ENCODE results near the gene CCND1. TPM values are rescaled to one million over a fixed set of nuclear protein-coding genes. Genes with fewer than 3 reads are reported as not detected.

Gene CCND1
- total RNA-seq, 2 experiments from 2014 or later, result 0.19 to 1.3 TPM

DNA sequence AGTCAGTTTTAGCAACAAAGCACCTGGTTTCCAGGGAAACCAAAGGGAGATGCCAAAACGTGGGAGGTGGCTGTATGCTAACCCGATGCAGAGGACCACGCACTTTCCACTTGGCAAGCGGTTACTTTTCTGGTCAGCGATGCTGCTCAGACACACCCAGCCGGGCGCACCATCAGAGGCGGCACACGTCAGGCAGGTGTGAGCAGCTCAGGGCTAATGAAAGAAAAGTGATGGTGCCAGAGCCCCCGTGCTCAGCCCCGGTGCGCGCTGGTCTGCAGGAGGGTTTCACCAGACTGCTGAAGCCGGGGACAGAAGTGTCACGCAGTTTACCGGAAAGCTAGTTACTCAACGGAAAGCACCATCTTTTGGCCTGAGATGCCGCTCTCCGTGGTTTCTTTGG lies 28.5 kb downstream of the CCND1 start:
- ChIA-PET POLR2A (no interaction called here), CTCF (interaction anchor here (0.7 to 3.3 kb wide), 10 partner anchors 8 to 568 kb away, joined by 3 to 12 read pairs (median 6); partner anchors contain the start of gene MYEOV)
- H3K27ac Mint-ChIP-seq, result no peak overlapping the region
- no peak overlapping the region for H3K4me3 Mint-ChIP-seq
- H3K9me3 Mint-ChIP-seq, result no peaks in the 10 kb centered on the region
- peaks cover 21% of the 10 kb centered on the region for H3K4me1 Mint-ChIP-seq (ENCODE audit: low read depth)
- peaks cover 25% of the 10 kb centered on the region for H3K36me3 Mint-ChIP-seq
- DNase-seq, result no peak
- intact Hi-C loops (cut with micrococcal nuclease), result no loop called here
- H3K27me3 Mint-ChIP-seq, result no peaks in the 10 kb centered on the region

DNA sequence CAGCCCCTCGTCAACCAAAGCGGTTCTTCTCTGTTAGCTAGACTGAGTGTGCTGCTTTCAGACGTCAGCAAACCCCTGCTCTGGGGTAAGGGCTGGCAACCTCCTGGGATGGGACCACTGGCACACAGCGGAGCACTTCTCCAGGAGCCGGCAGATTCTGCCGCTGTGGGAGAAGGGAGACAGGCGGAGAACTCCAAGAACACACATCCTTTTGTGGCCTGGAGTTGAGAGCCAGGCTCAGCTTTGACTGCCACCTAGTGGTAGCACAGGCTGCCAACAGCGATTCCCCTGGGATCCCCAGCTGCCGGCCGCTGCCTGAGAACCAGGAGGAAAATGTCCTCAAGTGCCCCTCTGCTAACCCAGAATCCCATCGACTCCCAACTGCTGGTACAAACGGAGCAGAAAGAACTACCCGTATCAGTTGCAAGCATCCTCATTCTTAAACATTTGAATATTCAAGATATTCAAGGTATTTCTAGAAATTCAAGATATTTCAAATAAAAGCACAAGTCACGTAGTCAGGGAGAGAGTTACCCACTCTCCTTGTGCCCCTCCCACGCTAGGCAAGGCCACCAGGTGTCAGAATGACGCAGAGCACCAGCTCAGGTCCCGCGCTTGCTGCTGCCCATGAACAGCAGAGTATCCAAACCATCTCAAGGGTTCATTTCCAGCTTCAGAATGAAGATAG lies 29.3 kb downstream of the CCND1 start:
- H3K27ac Mint-ChIP-seq, result peak overlapping the region; percentile 16
- ChIA-PET CTCF (interaction anchor here (0.6 to 3.3 kb wide), 20 partner anchors 9 to 629 kb away, joined by 3 to 12 read pairs (median 6); partner anchors contain the start of gene MYEOV), POLR2A (no interaction called here)
- no peaks in the 10 kb centered on the region for H3K9me3 Mint-ChIP-seq
- H3K4me3 Mint-ChIP-seq, result no peak overlapping the region
- H3K36me3 Mint-ChIP-seq, result peaks cover 25% of the 10 kb centered on the region
- H3K4me1 Mint-ChIP-seq (ENCODE audit: low read depth), result peaks cover 24% of the 10 kb centered on the region
- intact Hi-C loops (cut with micrococcal nuclease), result no loop called here
- DNase-seq, result peak; percentile 70
- no peaks in the 10 kb centered on the region for H3K27me3 Mint-ChIP-seq

DNA sequence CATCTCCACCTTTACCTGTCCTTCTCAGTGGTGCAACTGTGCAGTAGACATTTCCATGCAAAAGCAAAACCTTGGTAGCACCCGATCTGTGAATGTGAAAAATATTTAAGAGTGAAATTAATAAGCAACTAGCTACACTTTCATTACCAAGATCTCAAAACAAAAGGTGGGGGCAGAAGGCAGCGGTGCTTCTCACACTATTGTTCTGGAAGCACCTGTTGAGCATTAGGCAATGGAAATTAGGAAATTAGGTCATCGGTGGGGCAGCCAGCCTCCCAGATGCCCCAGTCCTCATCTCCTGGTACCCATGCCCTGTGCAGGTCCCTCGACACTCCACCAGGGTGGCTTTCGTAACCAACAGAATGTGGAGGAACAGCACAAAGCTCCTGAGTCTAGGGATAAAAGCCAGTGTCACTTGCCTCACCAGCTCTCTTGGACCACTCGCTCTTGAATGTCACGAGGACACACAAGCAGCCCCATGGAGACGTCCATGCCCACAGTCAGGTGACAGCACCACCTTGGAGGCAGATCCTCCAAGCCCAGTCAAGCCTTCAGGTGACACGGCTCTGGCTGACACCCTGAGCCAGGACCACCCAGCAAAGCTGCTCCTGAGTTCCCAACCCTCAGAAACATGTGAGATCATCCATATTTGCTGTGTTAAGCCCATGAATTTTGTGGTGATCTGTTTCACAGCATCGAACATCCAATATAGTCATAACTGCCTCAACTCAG lies 30.9 kb downstream of the CCND1 start:
- CTCF ChIA-PET, result interaction anchor here (0.6 to 2.4 kb wide), 6 partner anchors 11 to 589 kb away, joined by 3 to 11 read pairs (median 8); no protein-coding TSS in a partner anchor
- H3K27me3 Mint-ChIP-seq, result no peaks in the 10 kb centered on the region
- intact Hi-C loops (cut with micrococcal nuclease), result no loop called here
- POLR2A ChIA-PET, result no interaction called here
- DNase-seq, result no peak
- H3K36me3 Mint-ChIP-seq, result peaks cover 25% of the 10 kb centered on the region
- H3K4me3 Mint-ChIP-seq, result no peak overlapping the region
- no peaks in the 10 kb centered on the region for H3K9me3 Mint-ChIP-seq
- no peak overlapping the region for H3K27ac Mint-ChIP-seq
- H3K4me1 Mint-ChIP-seq (ENCODE audit: low read depth), result peaks cover 27% of the 10 kb centered on the region

DNA sequence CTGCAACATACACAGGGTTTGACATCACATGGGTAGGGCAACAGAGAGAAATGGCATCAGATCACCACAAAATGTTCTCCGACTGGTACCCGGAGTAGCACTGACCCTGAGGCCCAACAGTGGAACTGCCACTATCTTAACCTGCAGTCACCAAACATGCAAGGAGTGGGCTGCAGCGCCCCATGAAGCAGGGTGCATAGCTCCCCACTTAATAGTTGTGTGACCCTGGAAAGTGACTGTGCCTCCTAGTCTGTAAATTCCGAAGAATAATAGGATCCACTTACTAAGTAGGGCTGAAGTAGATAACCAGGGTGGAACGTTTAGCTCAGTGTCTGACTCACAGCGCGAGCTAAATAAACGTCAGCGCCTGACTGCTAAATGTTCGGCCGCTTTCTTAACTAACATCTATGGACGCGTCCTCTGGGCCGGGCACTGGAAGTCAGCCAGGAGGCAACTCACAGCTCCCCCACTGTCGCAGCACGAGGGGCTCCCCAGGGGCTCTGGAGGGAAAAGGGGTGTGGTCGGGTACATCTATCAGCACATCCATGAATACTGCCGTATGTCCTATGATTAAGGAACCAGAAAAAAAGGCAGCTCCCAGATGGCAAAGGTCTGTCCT lies 33.4 kb downstream of the CCND1 start:
- Mint-ChIP-seq H3K27me3 (peaks cover 2% of the 10 kb centered on the region), H3K9me3 (no peaks in the 10 kb centered on the region), H3K36me3 (peaks cover 13% of the 10 kb centered on the region), H3K27ac (peak overlapping the region; percentile 73), H3K4me1 (ENCODE audit: low read depth) (peaks cover 27% of the 10 kb centered on the region), H3K4me3 (peak overlapping the region; percentile 90)
- peak; percentile 37 for DNase-seq
- ChIA-PET POLR2A (interaction anchor here (1.4 kb wide), 2 partner anchors 231 to 529 kb away, joined by 3 to 7 read pairs; partner anchors contain the start of gene FADD), CTCF (interaction anchor here (0.7 to 2.9 kb wide), 7 partner anchors 12 to 573 kb away, joined by 3 to 11 read pairs (median 4); no protein-coding TSS in a partner anchor)
- intact Hi-C loops (cut with micrococcal nuclease), result no loop called here

DNA sequence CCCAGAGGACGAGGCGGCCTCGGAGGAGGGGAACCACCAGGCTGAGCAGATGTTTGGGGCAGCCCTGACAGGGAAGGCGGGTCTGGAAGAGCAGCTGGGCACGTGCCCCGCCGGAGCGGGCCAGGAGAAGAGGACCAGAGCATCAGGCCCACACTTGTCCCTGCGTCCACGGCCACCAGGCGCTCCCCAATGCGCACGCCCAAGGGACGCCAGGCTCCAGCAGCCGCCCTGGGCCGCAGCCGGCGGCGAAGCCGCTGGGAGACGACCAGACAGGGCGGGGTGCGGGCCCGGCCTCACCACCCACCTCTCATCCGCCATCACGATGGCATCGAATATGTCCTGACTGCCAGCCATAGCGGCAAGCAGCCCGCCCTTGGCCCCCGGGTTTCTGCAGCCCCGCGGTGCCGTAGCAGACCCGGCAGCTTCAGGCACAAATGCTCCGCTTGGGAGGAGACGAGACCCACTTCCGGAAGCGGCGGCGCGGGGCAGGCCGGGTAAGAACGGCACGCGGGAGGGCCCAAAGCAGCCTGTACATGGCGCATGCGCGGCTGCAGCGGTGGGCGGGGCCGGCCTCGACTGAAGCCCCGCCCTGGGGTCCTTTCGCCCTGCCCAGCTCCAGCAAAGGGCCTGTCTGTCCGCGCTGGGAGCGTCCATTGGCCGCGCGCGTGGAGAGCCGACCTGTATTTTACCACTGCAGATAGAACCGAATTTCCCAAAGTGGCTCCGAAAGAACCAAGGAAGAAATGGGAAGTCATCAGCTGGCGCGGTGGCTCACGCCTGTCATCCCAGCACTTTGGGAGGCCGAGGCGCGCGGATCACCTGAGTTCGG lies 34.1 kb downstream of the CCND1 start, which contains the start of gene LTO1:
Gene LTO1 (minus strand): TSS at position 468 of the 829 bp plus-strand sequence. CDS start 114 bp downstream, at position 354.
- Mint-ChIP-seq H3K27ac (peak within 1 kb of the TSS; percentile 76), H3K4me3 (peak within 1 kb of the TSS; percentile 90), H3K4me1 (ENCODE audit: low read depth) (peaks cover 25% of the 10 kb centered on the region), H3K27me3 (peaks cover 2% of the 10 kb centered on the region), H3K36me3 (peaks cover 11% of the 10 kb centered on the region), H3K9me3 (no peaks in the 10 kb centered on the region)
- ChIA-PET POLR2A (interaction anchor here (1.4 kb wide), 2 partner anchors 232 to 528 kb away, joined by 3 to 7 read pairs; partner anchors contain the start of gene FADD), CTCF (interaction anchor here (0.6 to 2.9 kb wide), 8 partner anchors 11 to 573 kb away, joined by 3 to 11 read pairs (median 4); no protein-coding TSS in a partner anchor)
- DNase-seq, result peak; percentile 96
- intact Hi-C loops (cut with micrococcal nuclease), result no loop called here

DNA sequence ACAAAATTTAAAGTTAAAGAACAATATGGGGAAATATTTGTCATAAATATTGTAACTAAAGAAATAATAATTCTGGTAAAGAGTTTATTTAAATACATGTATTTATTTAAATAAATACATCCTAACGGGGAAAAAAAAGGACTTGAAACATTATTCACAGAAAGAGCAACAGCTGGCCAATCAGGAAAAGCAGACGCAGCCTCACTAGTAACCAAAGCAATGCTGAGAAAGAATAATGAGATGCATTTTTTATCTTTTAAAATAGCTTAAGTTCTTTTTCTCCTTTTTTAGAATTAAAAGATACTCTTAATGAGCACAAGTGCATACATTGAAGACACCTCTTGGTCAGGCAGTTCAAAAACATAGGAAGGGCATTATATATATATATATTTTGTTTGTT lies 36.8 kb downstream of the CCND1 start:
- DNase-seq, result no peak
- POLR2A ChIA-PET, result no interaction called here
- no peak overlapping the region for H3K27ac Mint-ChIP-seq
- no peaks in the 10 kb centered on the region for H3K9me3 Mint-ChIP-seq
- intact Hi-C loops (cut with micrococcal nuclease), result no loop called here
- no peaks in the 10 kb centered on the region for H3K36me3 Mint-ChIP-seq
- H3K27me3 Mint-ChIP-seq, result peaks cover 2% of the 10 kb centered on the region
- CTCF ChIA-PET, result no interaction called here
- no peak overlapping the region for H3K4me3 Mint-ChIP-seq
- peaks cover 16% of the 10 kb centered on the region for H3K4me1 Mint-ChIP-seq (ENCODE audit: low read depth)

DNA sequence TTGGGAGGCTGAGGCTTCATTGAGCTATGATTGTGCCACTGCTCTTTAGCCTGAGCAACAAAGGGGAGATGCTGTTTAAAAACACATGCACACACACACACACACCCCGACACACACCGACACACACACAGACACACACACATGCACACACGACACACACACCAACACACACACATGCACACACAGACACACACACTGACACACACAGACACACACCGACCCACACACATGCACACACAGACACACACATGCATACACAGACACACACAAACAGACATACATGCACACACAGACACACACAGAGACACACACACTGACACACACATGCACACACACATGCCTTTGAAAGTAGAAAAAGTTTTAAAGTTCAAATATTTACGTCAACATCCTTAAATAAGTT lies 39.7 kb downstream of the CCND1 start:
- Mint-ChIP-seq H3K36me3 (no peaks in the 10 kb centered on the region), H3K4me1 (ENCODE audit: low read depth) (peaks cover 2% of the 10 kb centered on the region), H3K9me3 (no peaks in the 10 kb centered on the region), H3K27ac (no peak overlapping the region), H3K4me3 (no peak overlapping the region), H3K27me3 (peaks cover 2% of the 10 kb centered on the region)
- CTCF ChIA-PET, result interaction anchor here (2.5 kb wide), 1 partner anchor 10 kb away, joined by 10 read pairs; no protein-coding TSS in a partner anchor
- DNase-seq, result no peak
- intact Hi-C loops (cut with micrococcal nuclease), result no loop called here
- POLR2A ChIA-PET, result no interaction called here

DNA sequence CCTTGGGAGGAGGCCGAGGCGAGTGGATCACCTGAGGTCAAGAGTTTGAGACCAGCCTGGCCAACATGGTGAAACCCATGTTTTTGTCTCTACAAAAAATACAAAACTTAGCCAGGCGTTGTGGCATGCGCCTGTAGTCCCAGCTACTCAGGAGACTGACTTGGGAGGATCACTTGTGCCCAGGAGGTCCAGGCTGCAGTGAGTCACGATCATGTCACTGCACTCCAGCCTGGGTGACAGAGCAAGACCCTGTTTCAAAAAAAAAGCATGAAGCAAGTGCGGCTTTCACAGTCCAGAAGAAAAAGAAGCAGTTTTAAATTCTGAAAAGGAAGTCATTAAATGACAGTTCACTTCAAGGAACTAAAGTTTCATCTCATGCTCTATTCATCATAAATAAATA lies 41.3 kb downstream of the CCND1 start:
- peaks cover 6% of the 10 kb centered on the region for H3K27me3 Mint-ChIP-seq
- peaks cover 3% of the 10 kb centered on the region for H3K4me1 Mint-ChIP-seq (ENCODE audit: low read depth)
- no peak for DNase-seq
- intact Hi-C loops (cut with micrococcal nuclease), result no loop called here
- no peak overlapping the region for H3K27ac Mint-ChIP-seq
- ChIA-PET POLR2A (no interaction called here), CTCF (no interaction called here)
- H3K4me3 Mint-ChIP-seq, result no peak overlapping the region
- H3K36me3 Mint-ChIP-seq, result no peaks in the 10 kb centered on the region
- H3K9me3 Mint-ChIP-seq, result no peaks in the 10 kb centered on the region

DNA sequence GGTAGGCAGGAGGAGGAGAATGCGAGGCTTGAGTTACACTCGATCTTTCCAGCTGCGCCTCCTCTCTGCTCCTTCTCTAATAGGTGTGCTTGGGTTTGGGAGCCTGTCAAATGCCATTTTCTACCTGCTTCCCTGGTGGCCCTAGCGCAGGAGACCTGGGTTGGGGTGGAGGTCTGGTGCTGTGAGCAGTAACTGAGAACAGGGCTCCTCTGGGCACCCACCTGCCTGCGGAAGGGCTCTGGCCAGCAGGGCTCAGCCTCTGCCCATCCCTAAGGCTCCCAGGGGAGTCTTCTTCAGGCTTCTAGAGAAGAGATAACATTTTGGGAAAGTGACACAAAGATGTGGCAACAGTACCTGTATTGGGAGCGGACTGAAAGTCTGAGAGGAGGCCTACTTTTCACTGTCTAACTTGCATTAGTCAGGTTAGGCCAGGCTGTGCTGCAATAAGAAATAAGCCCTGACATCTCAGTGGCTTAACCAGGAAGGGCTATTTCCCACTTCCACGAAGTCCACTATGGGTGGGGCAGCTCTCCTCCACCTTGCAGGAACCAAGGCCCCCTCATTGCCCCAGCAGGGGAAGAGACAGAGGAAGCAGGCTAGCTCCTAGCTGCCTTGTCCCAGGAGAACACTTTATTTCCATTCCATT lies 41.8 kb downstream of the CCND1 start:
- Mint-ChIP-seq H3K9me3 (no peaks in the 10 kb centered on the region), H3K36me3 (no peaks in the 10 kb centered on the region), H3K4me1 (ENCODE audit: low read depth) (peaks cover 3% of the 10 kb centered on the region), H3K4me3 (no peak overlapping the region), H3K27ac (no peak overlapping the region), H3K27me3 (peaks cover 6% of the 10 kb centered on the region)
- DNase-seq, result no peak
- POLR2A ChIA-PET, result no interaction called here
- intact Hi-C loops (cut with micrococcal nuclease), result no loop called here
- CTCF ChIA-PET, result interaction anchor here (1.7 kb wide), 1 partner anchor 12 kb away, joined by 7 read pairs; no protein-coding TSS in a partner anchor

DNA sequence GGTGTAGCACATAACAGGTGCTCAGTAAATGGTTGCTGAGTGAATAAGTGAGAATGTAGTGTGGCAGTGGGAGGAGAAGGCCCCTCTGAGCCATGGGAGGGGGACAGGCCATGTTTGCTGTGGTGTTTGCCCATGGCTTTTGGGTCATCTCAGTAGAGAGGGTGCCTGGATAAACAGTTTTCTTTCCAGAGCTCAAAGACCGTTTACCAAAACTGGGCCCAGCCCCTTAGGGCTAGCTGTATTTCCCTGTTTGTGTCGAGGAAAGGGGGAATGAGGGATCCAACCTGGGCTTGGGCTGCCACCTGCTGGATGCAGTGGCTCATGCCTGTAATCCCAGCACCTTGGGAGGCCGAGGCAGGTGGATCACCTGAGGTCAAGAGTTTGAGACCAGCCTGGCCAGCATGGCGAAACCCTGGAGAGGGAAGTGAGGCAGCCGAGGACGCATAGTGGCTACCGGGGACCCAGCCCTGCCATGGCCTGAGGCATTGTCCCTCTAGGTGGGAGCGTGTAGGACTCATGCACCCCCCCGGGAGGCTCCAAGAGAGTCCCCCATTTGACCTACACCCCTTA lies 42.9 kb downstream of the CCND1 start:
- intact Hi-C loops (cut with micrococcal nuclease), result no loop called here
- Mint-ChIP-seq H3K4me3 (no peak overlapping the region), H3K27ac (no peak overlapping the region), H3K4me1 (ENCODE audit: low read depth) (peaks cover 10% of the 10 kb centered on the region), H3K36me3 (no peaks in the 10 kb centered on the region), H3K27me3 (peaks cover 4% of the 10 kb centered on the region), H3K9me3 (no peaks in the 10 kb centered on the region)
- no peak for DNase-seq
- ChIA-PET CTCF (interaction anchor here (1.3 to 1.7 kb wide), 2 partner anchors 13 to 205 kb away, joined by 3 to 7 read pairs; no protein-coding TSS in a partner anchor), POLR2A (no interaction called here)

DNA sequence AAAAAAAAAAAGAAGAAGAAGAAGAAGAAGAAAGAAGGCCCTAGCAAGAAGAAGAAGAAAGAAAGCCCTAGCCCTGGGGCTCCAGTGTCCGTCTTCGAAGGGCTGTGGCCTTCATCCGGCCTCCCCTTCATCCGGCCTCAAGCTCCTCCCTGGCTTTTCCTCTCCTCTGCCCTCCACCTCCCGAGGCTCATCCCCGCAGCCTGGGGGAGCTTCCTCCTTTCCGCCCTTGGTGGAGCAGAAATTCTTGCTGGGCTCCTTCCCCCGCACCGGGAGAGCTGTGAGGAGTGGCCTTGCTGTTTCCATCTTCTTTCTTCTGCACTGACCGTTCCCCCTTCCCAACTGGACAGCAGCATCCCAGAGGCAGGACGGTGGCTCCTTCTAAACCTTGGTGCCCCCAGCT lies 43.7 kb downstream of the CCND1 start:
- ChIA-PET POLR2A (no interaction called here), CTCF (interaction anchor here (1.1 to 2.7 kb wide), 3 partner anchors 9 to 204 kb away, joined by 3 to 11 read pairs (median 5); partner anchors contain the start of gene LTO1)
- Mint-ChIP-seq H3K4me3 (no peak overlapping the region), H3K27ac (no peak overlapping the region), H3K36me3 (no peaks in the 10 kb centered on the region), H3K27me3 (peaks cover 9% of the 10 kb centered on the region), H3K4me1 (ENCODE audit: low read depth) (peaks cover 10% of the 10 kb centered on the region), H3K9me3 (no peaks in the 10 kb centered on the region)
- no peak for DNase-seq
- intact Hi-C loops (cut with micrococcal nuclease), result loop anchor here (5.0 kb wide), 1 partner anchor 158 kb away; no protein-coding TSS in a partner anchor

Data from activated CD4-positive, alpha-beta memory T cell treated with anti-CD3 and anti-CD28 coated beads for 36 hours (primary cell).